Small intestine (tissue), 7 donors: ENCODE measurements around the gene MSI2. TPM values are rescaled to one million over a fixed set of nuclear protein-coding genes. Genes with fewer than 3 reads are reported as not detected.

Experiments
- DNase-seq, 2 donors: peaks; one replicate each; pipeline versions ENCODE4 v3.0.0 to v3.0.0-alpha.2; 2013
- FAIRE-seq: peaks from 2 replicates; lab custom pipeline; 2012; peaks lifted over from hg19 to GRCh38; lab: Jason Lieb, UNC
- H3K27ac ChIP-seq, 3 donors: one replicate each; pipeline ENCODE4 v1.5.1; 2013; ENCODE audit warnings: low read length in 2 of 3, mild to moderate bottlenecking in 2 of 3, control low read depth in 1 of 3, inconsistent platforms in 1 of 3, low read depth in 1 of 3, moderate library complexity in 1 of 3
- H3K27me3 ChIP-seq, 3 donors: one replicate each; pipeline ENCODE4 v1.6.1; 2013; ENCODE audit warnings: low read length in 3 of 3, inconsistent platforms in 1 of 3; ENCODE audit not compliant: control insufficient read depth in 3 of 3, insufficient read depth in 3 of 3
- H3K36me3 ChIP-seq, 3 donors: one replicate each; pipeline ENCODE4 v1.6.1; 2013; ENCODE audit warnings: low read length in 3 of 3, inconsistent platforms in 1 of 3, low read depth in 1 of 3, mild to moderate bottlenecking in 1 of 3, moderate library complexity in 1 of 3; ENCODE audit not compliant: control insufficient read depth in 3 of 3, insufficient read depth in 2 of 3
- H3K4me1 ChIP-seq, 3 donors: one replicate each; pipeline ENCODE4 v1.6.1; 2013; ENCODE audit warnings: low read length in 2 of 3, inconsistent platforms in 1 of 3, low read depth in 1 of 3, mild to moderate bottlenecking in 1 of 3, moderate library complexity in 1 of 3; ENCODE audit not compliant: control insufficient read depth in 3 of 3, insufficient read depth in 2 of 3
- H3K4me3 ChIP-seq, 3 donors: one replicate each; pipeline ENCODE4 v1.5.1; 2013; ENCODE audit warnings: low read length in 3 of 3, control low read depth in 1 of 3, inconsistent platforms in 1 of 3, low read depth in 1 of 3, mild to moderate bottlenecking in 1 of 3, moderate library complexity in 1 of 3
- H3K9me3 ChIP-seq, 2 donors: one replicate each; pipeline ENCODE4 v1.6.1; 2013; ENCODE audit warnings: low read depth in 1 of 2, low read length in 1 of 2; ENCODE audit not compliant: control insufficient read depth in 2 of 2, insufficient read depth in 1 of 2
- WGBS, 3 donors: extraction: QIAGEN DNeasy Blood & Tissue Kit; methylation state at CpG; one replicate each; pipeline ENCODE4 v1.1.7; 2013; 5-methylcytosine and 5-hydroxymethylcytosine counted together
- polyA plus RNA-seq, 4 donors: library from polyadenylated mRNA; stranded (reverse) in 3 of 4; unstranded in 1 of 4; fragments of 200-250 nt in 3 of 4; fragments of 120-200 nt in 1 of 4; gene quantifications; one replicate each; pipeline versions ENCODE4 v1.2.1 to v1.2.3, GENCODE V29; 2013
- donor health status: healthy with polysubstance abuse.
- donor health status: control.
- donor health status: control.
- donor health status: Bipolar disorder and iron deficiency.
- donor health status: healthy.

Gene MSI2
- polyA plus RNA-seq, 4 donors: 5.1 to 49.4 (median 12.6) TPM

DNA sequence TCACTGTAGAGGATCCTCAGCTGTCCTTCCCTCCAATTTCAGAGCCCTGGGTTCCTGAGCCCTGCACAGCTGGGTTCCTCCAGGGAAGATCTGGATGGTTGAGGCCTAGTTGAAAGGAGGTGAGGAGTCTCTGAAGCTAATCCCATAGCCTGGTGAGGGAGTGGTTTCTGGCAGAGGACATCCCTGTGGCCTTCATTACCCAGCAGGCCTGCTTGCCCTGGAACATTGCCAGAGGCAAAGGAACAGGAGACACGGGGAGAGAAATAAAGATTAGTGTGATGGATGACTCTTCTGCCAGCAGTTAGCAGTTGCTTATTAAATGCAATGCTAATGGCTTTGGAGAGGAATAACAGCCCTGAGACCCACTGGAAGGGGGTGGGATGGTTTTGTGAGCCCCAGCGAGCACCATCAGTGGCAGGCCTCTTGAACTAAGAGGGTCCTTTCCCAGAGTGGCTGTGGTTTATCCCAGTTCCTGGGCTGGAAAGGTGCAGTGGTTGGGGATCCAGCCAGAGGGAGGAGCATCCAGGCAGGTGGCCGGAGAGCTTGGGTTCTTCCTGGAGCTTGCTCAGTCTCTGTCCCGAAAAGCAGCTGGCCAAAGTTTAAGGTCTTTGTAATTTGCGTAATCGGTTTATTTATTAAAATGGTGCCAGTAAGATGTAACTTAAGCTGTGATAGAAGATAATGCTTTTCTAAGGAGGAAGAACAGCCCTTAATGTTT lies 279.1 kb downstream of the MSI2 start:
- peak in 1 of 2 donors; percentile 68 for DNase-seq
- Histone ChIP-seq H3K27me3 (no peaks in the 10 kb centered on the region), H3K27ac (no peak overlapping the region), H3K4me1 (peaks cover 9 to 59% (median 12%) of the 10 kb centered on the region in 3 donors), H3K9me3 (peaks cover 0 to 10% of the 10 kb centered on the region in 2 donors), H3K4me3 (no peak overlapping the region), H3K36me3 (peaks cover 0 to 37% (median 0%) of the 10 kb centered on the region in 3 donors)
- WGBS, 3 donors: 14 to 46% (median 40%) methylated on average over 6 of the region's 6 CpGs
- no peak for FAIRE-seq

GRCh38 chr17:57536289-57536688 lies 280.0 kb downstream of the MSI2 start:
- peaks cover 0 to 28% (median 0%) of the 10 kb centered on the region in 3 donors for H3K36me3 ChIP-seq
- no peak for FAIRE-seq
- DNase-seq: no peak
- H3K4me3 ChIP-seq: no peak overlapping the region
- WGBS, 3 donors: 63 to 81% (median 77%) methylated on average over 4 of the region's 4 CpGs
- H3K27me3 ChIP-seq: no peaks in the 10 kb centered on the region
- H3K27ac ChIP-seq: no peak overlapping the region
- peaks cover 9 to 62% (median 12%) of the 10 kb centered on the region in 3 donors for H3K4me1 ChIP-seq
- peaks cover 0 to 10% of the 10 kb centered on the region in 2 donors for H3K9me3 ChIP-seq

GRCh38 chr17:57536789-57537523 lies 280.6 kb downstream of the MSI2 start:
- no peaks in the 10 kb centered on the region for H3K27me3 ChIP-seq
- FAIRE-seq (no peak), DNase-seq (no peak)
- H3K27ac ChIP-seq: no peak overlapping the region
- no peak overlapping the region for H3K4me3 ChIP-seq
- peaks cover 0 to 5% of the 10 kb centered on the region in 2 donors for H3K9me3 ChIP-seq
- 82 to 94% (median 93%) methylated on average over 10 of the region's 10 CpGs for WGBS, 3 donors
- peaks cover 9 to 62% (median 12%) of the 10 kb centered on the region in 3 donors for H3K4me1 ChIP-seq
- peaks cover 0 to 22% (median 0%) of the 10 kb centered on the region in 3 donors for H3K36me3 ChIP-seq

DNA sequence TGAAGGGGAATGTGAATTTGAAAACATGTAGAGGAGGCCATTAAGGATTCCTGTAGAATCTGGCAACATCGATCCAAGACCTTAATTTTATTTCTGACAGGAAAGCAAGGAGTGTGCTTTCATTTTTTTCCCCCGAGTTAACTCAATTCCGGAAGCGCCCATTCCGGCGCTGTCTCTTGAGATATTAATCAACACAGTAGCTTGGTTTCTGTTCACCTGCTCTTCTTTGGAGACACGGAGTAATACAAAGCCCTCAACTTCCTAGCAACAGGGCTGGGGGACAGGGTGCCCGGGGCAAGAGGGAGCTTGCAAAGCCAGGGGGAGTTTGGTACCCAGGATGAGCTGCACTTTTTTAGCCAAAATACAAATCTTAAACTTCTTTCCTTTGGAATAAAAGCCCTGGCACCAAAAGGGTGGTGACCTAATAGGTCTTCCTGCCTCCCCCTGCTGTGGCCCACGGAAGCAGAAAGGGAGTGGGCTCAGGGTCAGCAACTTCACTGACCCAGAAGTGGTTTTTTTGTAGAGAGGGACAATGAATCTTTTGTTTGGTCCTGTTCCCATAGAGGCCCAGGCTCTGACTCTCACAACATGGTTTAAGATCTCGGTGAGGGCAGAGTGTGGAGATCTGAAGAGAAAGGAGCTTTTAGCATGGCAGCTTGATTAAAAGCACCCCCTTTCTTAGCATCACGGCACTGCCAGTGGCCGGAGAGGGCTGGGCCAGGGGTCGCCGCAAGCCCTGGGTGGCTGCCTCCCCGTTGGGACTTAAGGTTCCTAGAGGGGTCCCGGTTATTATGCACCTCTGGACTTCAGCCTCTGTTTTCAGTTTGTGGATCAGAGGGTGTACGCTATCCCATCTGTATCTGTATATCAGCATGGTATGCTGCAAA lies 281.4 kb downstream of the MSI2 start:
- FAIRE-seq (no peak), DNase-seq (no peak)
- WGBS, 3 donors: 67 to 70% (median 68%) methylated on average over 17 of the region's 17 CpGs
- Histone ChIP-seq H3K9me3 (peaks cover 0 to 5% of the 10 kb centered on the region in 2 donors), H3K4me1 (peaks cover 9 to 62% (median 12%) of the 10 kb centered on the region in 3 donors), H3K27me3 (no peaks in the 10 kb centered on the region), H3K27ac (peak overlapping the region in 1 of 3 donors; percentile 39), H3K36me3 (peaks cover 0 to 16% (median 0%) of the 10 kb centered on the region in 3 donors), H3K4me3 (no peak overlapping the region)

DNA sequence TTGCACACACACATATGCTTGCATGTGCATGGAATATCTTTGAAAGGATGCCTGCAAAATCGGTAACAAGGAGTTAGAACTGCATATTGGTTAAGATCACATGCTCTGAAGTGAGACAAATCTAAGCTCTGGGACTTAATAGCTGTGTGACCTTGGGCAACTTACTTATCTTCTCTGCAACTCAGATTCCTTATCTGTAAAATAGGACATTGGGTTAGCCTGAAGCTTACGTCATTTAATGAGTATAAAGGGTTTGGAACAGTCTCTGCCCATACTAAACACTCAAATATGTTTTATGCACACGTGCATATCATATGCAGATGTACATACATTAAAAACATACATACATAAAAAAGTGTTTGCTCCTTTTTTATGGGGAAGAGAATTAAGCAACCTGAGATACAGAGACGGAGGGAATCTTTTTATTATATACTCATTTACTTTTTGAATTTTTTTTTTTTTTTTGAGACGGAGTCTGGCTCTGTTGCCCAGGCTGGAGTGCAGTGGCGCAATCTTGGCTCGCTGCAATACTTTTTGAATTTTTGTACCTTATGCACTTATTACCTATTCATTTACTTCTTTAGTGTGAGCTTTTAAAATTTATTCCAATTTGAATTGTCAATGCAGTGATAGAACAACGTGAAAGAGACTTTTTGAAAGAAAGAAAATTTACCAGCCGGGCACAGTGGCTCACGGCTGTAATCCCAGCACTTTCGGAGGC lies 282.6 kb downstream of the MSI2 start:
- DNase-seq (peak; percentile 64 to 79), FAIRE-seq (no peak)
- Histone ChIP-seq H3K4me1 (peaks cover 9 to 68% (median 12%) of the 10 kb centered on the region in 3 donors), H3K36me3 (peaks cover 0 to 9% (median 0%) of the 10 kb centered on the region in 3 donors), H3K4me3 (no peak overlapping the region), H3K27me3 (no peaks in the 10 kb centered on the region), H3K27ac (peak overlapping the region in 1 of 3 donors; percentile 36), H3K9me3 (peaks cover 0 to 5% of the 10 kb centered on the region in 2 donors)
- WGBS, 3 donors: 31 to 69% (median 51%) methylated on average over 11 of the region's 11 CpGs

- H3K9me3 ChIP-seq: peaks cover 0 to 5% of the 10 kb centered on the region in 2 donors
- WGBS, 3 donors: 82 to 87% (median 85%) methylated on average over 8 of the region's 8 CpGs
- DNase-seq (no peak), FAIRE-seq (no peak)
- no peak overlapping the region for H3K27ac ChIP-seq
- no peaks in the 10 kb centered on the region for H3K27me3 ChIP-seq
- peaks cover 13 to 75% (median 17%) of the 10 kb centered on the region in 3 donors for H3K4me1 ChIP-seq
- H3K4me3 ChIP-seq: no peak overlapping the region
- H3K36me3 ChIP-seq: peaks cover 0 to 5% (median 0%) of the 10 kb centered on the region in 3 donors
Observed at GRCh38 chr17:57539529-57540301, 283.4 kb downstream of the MSI2 start.

- no peak overlapping the region for H3K27ac ChIP-seq
Observed at GRCh38 chr17:57540596-57540995, 284.3 kb downstream of the MSI2 start.

More at GRCh38 chr17:57540596-57540995, 284.3 kb downstream of the MSI2 start:
- Histone ChIP-seq H3K36me3 (no peaks in the 10 kb centered on the region), H3K4me3 (no peak overlapping the region), H3K9me3 (peaks cover 0 to 5% of the 10 kb centered on the region in 2 donors), H3K27me3 (no peaks in the 10 kb centered on the region), H3K4me1 (peaks cover 12 to 81% (median 13%) of the 10 kb centered on the region in 3 donors)
- DNase-seq: no peak
- WGBS, 3 donors: 93 to 100% (median 98%) methylated on average over 2 of the region's 2 CpGs
- no peak for FAIRE-seq
